Measurements from ENCODE around the gene CPVL.

DNA sequence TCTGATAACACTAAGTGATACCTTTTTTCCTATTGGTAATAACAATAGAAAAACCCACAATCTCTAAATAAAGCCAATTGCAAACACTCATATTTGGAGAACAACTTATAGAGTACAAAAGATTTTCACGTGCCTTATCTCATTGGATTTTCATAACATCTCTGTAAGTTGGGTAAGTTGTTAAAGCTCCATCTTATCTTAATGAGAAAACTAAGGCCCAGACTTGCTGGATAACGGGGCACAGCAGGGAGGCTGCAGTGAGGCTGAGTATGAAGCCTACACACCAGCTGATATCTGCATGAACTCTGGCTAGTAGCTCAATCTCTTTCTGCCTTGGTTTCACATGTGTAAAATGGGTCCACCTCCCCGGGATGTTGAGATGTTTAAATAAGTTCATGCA is 26.8 kb downstream of the CPVL start:
- TF ChIP-seq, protein P1, sequence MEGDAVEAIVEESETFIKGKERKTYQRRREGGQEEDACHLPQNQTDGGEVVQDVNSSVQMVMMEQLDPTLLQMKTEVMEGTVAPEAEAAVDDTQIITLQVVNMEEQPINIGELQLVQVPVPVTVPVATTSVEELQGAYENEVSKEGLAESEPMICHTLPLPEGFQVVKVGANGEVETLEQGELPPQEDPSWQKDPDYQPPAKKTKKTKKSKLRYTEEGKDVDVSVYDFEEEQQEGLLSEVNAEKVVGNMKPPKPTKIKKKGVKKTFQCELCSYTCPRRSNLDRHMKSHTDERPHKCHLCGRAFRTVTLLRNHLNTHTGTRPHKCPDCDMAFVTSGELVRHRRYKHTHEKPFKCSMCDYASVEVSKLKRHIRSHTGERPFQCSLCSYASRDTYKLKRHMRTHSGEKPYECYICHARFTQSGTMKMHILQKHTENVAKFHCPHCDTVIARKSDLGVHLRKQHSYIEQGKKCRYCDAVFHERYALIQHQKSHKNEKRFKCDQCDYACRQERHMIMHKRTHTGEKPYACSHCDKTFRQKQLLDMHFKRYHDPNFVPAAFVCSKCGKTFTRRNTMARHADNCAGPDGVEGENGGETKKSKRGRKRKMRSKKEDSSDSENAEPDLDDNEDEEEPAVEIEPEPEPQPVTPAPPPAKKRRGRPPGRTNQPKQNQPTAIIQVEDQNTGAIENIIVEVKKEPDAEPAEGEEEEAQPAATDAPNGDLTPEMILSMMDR (IDR thresholded peaks at IDR 0.05; ENCODE audit: insufficient read depth, low read depth, low read length), result no peak
- TF ChIP-seq EZH2 (IDR thresholded peaks at IDR 0.05; ENCODE audit: insufficient read depth, low read length), result no peak
